ENCODE measurements around the gene PSMA4.
A peak's percentile ranks its signal among the peaks of the same experiment; 100 is the strongest.
"Not testable (repeated sequence)": the region's sequence is repeated elsewhere in the genome, so short reads cannot be mapped to it uniquely, and the experiment has no call there.

Gene PSMA4

DNA sequence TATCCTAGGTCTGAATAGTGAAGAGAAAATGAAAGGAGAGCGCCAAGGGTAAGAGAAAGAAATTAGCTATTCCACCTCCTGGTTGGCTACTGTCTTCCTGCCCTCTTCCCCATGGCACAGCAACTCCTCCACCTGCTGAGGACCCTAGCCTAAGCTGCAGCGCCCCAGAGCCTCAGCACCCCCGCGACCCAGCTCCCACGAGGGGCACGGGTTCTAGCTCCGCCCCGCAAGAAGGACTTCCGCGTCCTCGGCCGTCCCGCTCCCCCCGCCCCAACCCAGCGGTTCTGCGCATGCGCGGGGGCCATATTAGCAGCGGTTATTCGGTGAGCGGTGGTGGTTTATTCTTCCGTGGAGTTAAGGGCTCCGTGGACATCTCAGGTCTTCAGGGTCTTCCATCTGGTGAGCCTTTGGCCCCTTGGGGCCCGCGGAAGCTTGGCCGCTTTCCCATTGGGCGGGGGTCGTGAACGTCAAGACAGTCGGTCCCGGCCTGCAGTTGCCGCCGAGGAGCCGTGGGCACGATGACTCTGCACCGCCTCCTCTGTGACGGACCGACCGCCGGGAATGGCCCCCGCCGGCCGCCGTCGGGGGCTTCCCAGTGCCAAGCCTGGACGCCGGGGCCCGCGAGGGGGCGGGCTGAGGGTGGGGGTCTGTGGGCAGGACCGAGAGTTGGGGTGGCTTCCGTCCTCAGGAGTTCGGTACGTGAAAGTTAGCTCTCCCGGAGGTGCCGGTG lies at the start of gene PSMA4:
PSMA4 (plus strand) TSS at position 304 of the 730 bp plus-strand sequence. CDS start 1,484 bp downstream, outside the sequence.
- DNase-seq: peak; percentile 79

DNA sequence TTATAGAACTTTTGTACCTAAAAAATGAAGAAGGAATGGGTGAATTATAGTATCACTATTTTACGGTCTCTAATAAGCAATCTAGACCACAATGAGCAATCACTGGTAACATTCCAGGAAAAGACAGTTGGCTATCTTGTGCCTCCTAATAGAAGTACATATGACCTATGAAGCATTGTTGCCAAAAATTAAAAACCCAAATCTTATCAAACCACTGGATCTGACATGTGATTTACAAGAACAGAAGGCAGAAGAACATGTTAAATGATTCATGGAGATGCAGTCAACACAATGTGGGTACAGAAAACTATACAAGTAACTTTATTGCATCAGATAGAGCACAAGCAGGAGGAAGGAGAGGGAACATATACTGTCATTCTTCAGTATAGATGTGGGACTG lies 47.4 kb upstream of the PSMA4 start:
- no peak for DNase-seq

DNA sequence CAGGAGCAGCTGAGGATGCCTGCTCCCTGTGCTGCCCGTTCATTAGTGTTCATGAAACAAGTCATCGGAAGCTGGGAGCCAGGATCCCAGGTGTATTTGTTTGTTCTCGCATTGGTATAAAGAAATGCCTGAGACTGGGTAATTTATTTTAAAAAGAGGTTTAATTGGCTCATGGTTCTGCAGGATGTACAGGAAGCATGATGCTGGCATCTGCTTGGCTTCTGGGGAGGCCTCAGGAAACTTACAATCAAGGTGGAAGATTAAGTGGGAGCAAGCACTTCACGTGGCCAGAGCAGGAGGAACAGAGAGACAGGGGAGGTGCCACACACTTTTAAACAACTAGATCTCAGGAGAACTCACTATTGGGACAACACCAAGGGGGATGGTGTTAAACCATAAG lies 38.4 kb upstream of the PSMA4 start:
- no peak for DNase-seq

DNA sequence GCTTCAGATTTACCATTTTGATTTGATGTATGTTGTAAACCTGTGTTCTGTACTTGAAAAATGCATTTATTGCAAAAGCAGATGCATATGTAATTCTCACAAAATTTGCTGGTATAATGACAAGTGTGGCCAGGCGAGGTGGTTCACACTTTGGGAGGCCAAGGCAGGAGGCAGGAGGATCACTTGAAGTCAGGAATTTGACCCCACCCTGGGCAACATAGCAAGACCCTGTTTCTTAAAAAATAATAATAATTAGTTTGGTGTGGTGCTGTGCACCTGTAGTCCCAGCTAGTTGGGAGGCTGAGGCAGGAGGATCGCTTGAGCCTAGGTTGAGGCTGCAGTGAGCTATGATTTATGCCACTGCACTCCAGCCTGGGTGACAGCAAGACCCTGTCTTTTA lies 37.6 kb upstream of the PSMA4 start:
- DNase-seq: no peak

DNA sequence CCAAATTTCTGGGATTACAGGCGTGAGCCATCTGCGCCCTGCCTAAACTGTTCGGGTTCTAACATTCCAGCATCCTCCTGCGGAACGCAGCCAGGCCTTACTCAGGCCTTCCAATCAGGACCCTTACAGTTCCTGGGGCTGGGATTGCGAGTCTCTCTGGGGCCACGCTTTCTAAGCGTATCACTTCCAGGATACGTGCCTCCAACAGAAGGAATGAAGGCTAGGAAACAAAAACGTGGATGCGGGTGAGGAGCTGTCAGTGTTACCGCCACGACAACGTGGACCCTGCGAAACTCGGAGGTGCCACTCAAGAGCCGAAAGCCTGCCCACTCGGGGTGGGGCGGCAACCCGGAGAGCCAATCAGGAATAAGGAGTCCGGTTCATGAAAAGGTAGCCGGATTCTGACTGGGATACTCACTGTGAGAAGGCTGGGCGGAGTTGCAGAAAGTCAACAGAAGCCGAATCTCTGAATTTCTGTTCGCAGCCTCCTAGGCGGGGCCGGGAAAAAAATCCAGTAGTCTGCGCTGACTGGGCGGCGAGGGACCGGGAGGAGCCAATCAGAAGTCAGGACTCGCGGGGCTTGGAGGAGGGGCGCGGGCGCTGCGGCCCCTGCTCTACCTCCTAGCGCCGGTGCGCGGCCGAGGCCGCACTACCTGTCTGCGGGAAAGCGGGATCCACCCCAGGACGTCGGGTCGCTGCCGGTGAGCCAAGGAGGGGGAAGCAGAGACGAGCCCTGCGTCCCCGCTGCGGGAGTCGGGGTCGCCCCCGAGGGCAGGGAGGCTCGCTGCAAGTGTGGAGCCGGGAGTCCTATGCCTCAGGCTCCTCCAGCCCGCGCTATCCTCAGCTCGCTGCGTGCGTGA lies 33.0 kb upstream of the PSMA4 start, which contains the start of gene HYKK:
HYKK (plus strand) TSS at position 607 of the 860 bp plus-strand sequence. CDS start 5,512 bp downstream, outside the sequence.
- DNase-seq: peak; percentile 83

DNA sequence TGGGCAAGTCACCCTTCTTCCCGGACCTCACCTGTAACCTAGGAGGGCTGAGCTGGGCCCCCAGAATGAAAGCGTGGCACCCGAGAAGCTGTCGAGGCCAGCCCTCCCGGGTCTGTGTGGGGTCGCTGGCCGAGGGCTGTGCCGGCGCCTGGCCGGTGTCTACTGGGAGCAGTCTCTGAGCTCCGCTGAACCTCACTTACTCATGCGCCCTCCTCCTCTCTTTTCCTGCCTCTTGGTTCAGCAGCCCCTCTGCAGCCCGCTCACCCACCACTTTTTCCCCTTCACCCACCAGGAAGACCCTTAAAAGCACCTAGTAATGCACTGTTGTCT lies 32.4 kb upstream of the PSMA4 start:
- DNase-seq: no peak

DNA sequence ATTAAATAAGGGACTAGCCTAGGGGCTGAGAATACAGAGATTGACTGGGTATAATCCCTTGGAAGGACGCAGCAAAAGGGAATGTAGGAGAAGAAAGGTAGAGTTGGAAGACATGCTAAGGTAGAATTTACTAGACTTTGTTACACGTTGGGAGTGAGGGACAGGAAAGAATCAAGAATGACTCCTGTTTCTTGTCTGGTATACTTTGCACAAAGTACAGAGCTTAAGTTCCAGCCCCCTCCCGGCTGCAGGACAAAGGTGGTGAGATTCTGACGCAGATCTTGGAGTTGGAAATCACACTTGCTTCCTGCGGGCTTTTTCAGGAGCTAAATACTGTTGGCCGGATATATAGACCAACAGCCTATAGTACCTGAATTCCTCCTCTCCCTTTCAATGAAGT lies 32.0 kb upstream of the PSMA4 start:
- DNase-seq: no peak

DNA sequence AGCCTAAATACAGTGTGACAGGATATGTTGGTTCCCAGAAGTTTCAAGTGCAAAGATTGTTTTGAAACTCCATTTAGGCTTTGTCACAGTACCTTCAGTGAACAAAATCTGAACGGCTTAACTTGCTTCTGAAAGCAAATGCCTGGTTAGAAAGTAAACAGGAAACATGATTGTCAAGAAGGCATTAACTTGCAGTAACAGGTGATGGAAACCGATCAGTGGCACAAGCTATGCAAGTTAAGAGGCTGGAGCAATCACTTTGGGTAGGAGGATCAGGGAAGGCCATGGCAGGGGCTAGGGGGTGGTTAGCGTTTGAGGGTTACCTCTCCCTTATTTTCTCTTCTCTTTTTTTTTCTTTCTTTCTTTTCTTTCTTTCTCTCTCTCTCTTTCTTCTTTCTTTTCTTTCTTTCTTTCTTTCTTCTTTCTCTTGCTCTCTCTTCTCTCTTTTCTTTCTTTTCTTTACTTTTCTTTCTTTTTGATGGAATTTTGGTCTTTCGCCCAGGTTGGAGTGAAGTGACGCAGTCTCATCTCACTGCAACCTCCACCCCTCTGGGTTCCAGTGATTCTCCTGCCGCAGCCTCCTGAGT lies 30.4 kb upstream of the PSMA4 start:
- no peak for DNase-seq

DNA sequence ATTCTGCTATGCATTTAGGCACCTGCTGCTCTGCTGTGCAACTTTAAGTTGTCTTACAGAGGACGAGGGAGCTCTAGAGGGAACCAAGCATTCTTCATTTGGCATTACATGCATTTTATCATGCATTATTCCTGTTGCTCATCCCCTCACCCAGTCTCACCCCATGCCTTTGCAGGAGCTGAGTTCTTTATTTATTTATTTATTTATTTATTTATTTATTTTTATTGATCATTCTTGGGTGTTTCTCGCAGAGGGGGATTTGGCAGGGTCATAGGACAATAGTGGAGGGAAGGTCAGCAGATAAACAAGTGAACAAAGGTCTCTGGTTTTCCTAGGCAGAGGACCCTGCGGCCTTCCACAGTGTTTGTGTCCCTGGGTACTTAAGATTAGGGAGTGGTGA lies 20.2 kb upstream of the PSMA4 start:
- DNase-seq: not testable (repeated sequence)

DNA sequence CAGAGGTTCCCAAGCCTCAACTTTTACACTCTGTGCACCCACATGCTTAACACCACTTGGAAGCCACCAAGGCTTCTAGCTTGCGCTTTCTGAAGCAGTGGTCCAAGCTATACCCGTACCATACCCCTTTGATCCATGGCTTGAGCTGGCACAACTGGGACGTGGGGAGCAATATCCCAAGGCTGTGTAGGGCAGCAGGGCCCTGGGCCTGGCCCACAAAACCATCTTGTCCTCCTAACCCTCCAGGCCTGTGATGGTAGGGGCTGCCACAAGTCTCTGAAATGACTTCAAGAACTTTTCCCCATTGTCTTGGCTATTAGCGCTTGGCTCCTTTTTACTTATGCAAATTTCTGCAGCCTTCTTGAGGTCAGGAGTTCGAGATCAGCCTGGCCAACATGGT lies 16.0 kb upstream of the PSMA4 start:
- DNase-seq: no peak

DNA sequence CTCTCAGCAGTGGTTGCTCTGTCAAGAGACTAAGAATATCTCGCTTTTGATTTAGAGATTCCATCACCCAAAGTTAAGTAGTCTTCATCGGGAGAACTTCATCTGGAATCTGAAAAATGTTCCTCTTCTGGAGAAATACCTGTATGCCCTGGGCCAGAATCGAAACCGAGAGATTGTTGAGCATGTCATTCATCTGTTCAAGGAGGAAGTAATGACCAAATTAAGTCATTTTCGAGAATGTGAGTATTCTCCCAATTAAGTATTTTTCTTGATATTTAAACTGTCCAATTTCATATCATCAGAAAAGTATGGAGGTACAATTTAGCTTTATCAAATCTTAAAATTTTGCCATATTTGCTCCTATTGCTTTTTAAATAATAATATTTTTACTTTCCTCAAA lies 12.9 kb upstream of the PSMA4 start:
- peak; percentile 13 for DNase-seq

DNA sequence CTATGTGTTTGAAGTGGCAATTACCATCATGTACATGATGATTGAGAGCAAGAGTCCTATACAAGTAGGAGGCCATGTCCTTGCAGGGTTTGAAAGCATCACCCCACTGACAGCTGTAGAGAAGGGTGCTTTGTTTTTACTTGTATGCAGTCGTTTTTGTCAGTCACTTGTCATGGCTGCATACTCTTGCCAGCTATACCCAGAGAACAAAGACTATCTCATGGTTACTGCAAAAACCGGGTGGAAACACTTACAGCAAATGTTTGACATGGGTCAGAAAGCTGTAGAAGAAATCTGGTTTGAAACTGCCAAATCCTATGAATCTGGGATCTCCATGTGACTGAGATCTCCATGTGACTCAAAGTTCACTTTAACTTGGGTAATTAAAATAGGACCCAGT lies 6.9 kb upstream of the PSMA4 start:
- no peak for DNase-seq

DNA sequence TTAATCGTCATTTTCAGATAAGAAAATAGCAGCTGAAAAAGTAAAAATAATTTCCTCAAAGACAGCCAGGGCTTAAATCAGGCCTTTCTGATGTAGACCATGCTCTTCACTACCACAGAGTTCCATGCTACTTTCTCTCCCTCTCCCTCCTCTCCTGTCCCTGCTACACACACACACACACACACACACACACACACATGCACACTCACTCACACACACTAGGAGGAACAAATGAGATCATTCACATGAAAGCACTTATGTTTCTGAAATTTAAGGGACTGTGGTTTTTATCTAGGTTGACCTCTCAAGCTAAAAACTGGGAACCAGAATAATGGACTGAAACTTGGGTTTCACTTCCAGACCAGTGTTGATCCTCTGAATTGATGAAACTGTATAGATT lies 4.1 kb upstream of the PSMA4 start:
- DNase-seq: peak; percentile 96

DNA sequence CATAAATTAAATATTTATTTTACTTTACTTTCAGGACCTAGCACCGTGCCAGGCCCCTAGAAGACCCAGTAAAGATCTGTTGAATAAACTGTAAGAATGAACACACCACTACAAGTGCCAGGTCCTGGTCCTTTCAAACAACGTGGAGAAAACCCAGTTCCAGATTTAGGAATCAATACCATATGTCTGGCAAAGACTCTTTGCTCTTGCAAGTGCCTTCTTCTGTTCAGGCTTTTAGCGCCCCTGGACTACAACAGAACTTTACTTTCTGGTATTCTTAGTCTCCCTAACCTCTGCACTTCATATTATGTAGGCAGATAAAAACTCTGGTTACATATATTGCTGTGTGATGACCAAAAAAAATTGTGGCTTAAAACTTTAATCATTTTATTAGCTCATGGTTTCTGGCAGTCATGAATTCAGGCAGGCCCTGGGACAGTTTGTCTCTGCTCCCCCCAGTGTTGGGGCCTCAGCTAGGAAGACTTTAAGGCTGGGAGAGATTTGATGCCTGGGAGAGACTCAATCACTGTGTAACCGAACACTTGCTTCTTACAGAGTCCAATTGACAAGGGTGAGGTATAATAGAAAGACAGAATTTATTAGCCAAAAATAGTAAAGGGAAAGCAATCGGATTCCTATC lies 2.9 kb upstream of the PSMA4 start:
- DNase-seq: no peak

DNA sequence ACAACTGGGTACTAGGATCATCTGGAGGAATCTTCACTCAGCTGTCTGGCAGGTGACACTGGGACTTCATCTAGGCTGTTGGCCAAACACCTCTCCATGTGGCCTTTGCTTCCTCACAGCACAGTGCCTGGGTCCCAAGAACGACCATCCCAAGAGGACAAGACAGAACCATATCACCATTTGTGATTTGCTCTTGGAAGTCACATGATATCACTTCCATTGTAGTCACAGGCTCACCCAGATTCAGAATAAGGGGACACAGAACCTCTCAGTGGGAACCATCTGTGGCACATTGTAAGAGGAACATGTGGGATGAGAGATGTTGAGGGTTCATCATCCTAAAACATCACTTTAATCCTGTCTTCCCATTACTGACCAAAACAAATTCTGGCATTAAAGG lies 1.9 kb upstream of the PSMA4 start:
- no peak for DNase-seq

DNA sequence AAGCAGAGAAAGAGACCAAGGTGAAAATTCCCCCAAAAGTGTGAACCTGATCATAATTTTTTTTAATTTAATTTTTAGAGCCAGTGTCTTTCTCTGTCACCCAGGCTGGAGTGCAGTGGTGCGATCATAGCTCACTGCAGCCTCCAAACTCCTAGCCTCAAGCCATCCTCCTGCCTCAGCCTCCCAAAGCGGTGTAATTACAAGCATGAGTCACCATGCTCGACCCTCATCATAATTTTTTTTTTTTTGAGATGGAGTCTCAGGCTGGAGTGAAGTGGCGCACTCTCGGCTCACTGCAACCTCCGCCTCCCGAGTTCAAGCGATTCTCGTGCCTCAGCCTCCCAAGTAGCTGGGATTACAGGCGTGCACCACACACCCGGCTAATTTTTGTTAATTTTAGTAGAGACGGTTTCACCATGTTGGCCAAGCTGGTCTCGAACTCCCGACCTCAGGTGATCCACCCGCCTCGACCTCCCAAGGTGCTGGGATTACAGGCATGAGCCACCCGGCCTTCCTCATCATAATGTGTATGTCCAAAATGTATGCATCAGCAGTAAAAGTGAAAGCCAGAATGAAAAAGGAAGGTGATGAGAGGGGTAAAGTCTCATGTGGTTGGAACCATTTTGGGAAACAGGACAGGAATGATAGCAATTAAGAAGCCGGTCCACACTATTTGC lies 642 bp upstream of the PSMA4 start:
- DNase-seq: peak; percentile 53

DNA sequence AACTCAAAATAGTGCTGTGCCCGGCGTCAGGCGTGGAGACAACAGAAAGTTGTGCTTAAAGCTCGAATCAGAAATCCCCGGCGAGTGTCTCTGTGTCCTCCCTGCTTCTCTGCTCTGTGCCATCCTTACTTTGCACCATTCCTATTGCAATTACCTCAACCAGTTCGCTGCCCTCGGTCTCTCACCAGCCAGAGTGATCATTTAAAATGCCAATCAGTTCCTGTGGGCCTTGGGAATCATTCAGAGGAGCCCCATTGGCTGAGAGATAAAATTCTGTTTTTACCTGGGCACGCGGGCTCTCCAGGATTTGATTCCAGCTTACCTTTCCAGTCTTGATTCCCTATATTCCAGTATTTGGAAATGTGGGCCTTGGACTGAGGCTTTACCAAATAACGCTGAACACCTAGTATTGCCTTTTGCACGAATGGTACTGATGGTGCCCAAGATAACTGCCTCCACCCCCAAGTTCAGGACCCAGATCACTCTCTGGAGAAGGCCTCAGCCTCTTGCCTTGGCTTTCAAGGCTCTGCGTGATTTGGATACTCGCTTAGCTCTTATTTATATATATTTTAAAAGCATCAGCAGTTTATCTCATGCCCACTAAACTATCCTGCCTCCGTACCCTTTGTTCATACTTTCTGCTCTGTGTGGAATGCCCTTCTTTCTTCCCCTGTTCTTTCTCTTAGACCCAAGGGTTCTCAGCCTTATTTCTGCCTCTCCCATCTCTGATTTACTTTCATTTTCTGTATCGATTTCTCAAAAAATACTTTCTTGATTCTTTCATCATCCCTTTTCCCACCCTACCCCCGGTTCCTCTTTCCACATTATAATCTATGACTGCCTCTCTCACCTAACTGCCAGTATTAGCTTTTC lies 863 bp downstream of the PSMA4 start:
- peak; percentile 70 for DNase-seq

DNA sequence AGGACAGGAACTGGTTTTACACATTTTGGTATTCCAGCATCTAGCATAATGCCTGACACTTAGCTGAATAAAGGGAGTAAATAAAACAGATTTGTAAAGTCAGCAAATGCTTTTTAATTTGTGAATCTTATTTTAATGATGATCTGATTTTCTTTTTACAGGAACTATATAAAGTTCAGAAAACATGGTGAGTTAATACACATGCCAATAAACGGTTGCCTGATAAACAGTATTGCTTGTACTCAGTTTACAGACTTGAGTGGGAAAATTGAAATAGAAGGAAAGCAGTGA lies 1.4 kb downstream of the PSMA4 start:
- no peak for DNase-seq

DNA sequence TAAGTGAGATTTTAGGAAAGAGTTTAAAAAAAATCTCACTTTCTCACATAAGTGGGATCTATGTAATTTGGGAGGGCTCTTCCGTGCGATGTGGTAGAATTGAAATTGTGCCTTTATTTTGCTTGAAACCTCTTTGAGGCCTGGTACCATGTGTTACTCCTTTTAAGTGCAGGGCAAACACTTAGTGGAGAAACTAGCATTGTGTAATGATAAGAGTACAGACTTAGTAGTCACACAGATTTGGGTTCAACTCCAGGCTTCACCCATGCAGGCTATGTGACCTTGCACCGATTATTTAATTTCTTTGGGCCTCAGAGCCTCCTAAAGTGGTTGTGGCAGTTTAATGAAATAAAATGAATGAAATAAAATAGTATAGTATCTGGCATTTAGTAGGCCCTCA lies 2.4 kb downstream of the PSMA4 start:
- DNase-seq: no peak

DNA sequence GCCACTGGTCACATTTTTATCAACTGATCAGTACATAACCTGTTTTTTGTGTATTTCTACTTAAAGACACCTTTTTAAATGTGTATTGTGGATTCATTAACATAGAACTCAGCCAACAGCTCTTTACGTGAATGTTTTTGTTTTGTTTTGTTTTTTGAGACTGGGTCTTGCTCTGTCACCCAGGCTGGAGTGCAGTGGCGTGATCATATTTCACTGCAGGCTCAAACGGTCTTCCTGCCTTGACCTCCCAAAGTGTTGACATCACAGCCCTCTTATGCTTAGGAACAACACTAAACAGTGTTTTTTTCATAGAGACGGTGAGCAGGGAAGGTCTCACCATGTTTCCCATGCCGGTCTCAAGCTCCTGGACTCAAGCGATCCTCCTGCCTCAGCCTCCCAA lies 9.9 kb downstream of the PSMA4 start:
- DNase-seq: no peak

DNA sequence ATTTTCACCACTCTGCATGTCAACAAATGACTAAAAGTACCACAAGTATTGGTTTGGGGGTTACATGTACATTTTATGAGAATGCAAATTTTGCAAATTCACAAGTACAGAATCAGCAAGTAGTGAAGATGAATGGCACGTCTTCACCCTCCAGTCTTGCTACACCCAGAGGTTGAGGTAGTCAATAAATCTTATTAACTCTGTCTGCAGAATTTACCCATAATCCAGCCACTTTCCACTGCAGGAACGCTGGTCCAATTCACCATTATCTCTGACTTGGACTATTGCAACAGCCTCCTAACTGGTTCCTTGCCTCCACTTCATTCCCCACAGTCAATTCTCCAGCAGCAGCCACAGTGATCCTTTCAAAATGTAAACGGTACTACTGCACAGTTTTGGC lies 10.6 kb downstream of the PSMA4 start:
- DNase-seq: no peak

DNA sequence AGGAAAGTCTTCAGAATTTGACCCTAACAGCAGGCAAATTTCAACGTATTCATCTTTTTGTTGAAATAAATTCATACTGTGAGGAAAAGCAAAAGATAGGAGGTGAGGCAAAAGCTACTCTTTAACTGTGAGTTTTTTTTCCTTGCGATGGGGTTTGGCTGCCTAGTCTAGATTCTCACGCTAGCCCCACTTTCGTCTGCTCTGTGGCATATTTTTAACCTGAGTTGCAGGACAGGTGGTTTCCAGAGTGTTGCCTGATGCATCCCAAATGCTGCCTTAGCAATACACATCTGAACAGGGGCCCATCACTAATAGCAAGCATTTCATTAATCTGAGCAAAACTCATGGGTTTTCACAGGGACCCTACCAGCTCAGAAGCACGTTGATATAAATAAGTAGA lies 11.7 kb downstream of the PSMA4 start:
- no peak for DNase-seq
